Neuron (in vitro differentiated cells): Measurements from ENCODE around the gene MCM8.

Experiments
- H2AFZ ChIP-seq: one replicate; pipeline ENCODE4 v1.6.1; 2013; ENCODE audit warnings: low read depth, mild to moderate bottlenecking, inconsistent platforms, low read length, moderate library complexity
- H3K27me3 ChIP-seq: one replicate; pipeline ENCODE4 v1.6.1; 2013; ENCODE audit warnings: low read length; ENCODE audit not compliant: insufficient read depth
- H3K36me3 ChIP-seq: one replicate; pipeline ENCODE4 v1.6.1; 2013; ENCODE audit warnings: low read length; ENCODE audit not compliant: insufficient read depth
- H3K4me1 ChIP-seq: one replicate; pipeline ENCODE4 v1.6.1; 2013; ENCODE audit warnings: low read length; ENCODE audit not compliant: insufficient read depth
- H3K4me3 ChIP-seq: 2 replicates; pipeline ENCODE4 v1.5.1; 2013; ENCODE audit warnings: mild to moderate bottlenecking, low read length, moderate library complexity
- H3K9me3 ChIP-seq: one replicate; pipeline ENCODE4 v1.6.1; 2013; ENCODE audit warnings: low read length

MCM8 gene

GRCh38 chr20:5991623-5992441 lies 41.4 kb downstream of the MCM8 start:
- H2AFZ ChIP-seq: no peak overlapping the region
- H3K36me3 ChIP-seq: peaks cover 43% of the 10 kb centered on the region
- H3K4me1 ChIP-seq: no peaks in the 10 kb centered on the region
- H3K4me3 ChIP-seq: no peak overlapping the region
- H3K9me3 ChIP-seq: no peaks in the 10 kb centered on the region
- no peaks in the 10 kb centered on the region for H3K27me3 ChIP-seq

GRCh38 chr20:5996765-5997164 lies 46.3 kb downstream of the MCM8 start:
- peaks cover 35% of the 10 kb centered on the region for H3K36me3 ChIP-seq

GRCh38 chr20:5999783-6000182 lies 49.3 kb downstream of the MCM8 start:
- H3K36me3 ChIP-seq: peaks cover 21% of the 10 kb centered on the region

More at GRCh38 chr20:5996765-5997164, 46.3 kb downstream of the MCM8 start:
- Histone ChIP-seq H3K9me3 (no peaks in the 10 kb centered on the region), H3K4me3 (no peak overlapping the region), H3K4me1 (no peaks in the 10 kb centered on the region), H3K27me3 (no peaks in the 10 kb centered on the region), H2AFZ (no peak overlapping the region)

GRCh38 chr20:6000871-6001270 lies 50.4 kb downstream of the MCM8 start:
- Histone ChIP-seq H2AFZ (no peak overlapping the region), H3K9me3 (no peaks in the 10 kb centered on the region), H3K27me3 (no peaks in the 10 kb centered on the region), H3K4me1 (peaks cover 4% of the 10 kb centered on the region), H3K36me3 (peaks cover 13% of the 10 kb centered on the region), H3K4me3 (no peak overlapping the region)

More at GRCh38 chr20:5999783-6000182, 49.3 kb downstream of the MCM8 start:
- Histone ChIP-seq H2AFZ (no peak overlapping the region), H3K27me3 (no peaks in the 10 kb centered on the region), H3K4me1 (peaks cover under 1% of the 10 kb centered on the region), H3K4me3 (no peak overlapping the region), H3K9me3 (no peaks in the 10 kb centered on the region)

- H3K4me1 ChIP-seq: peaks cover 22% of the 10 kb centered on the region
- H3K27me3 ChIP-seq: no peaks in the 10 kb centered on the region
- peaks cover 17% of the 10 kb centered on the region for H3K36me3 ChIP-seq
Measured at GRCh38 chr20:6006603-6006949, 56.1 kb downstream of the MCM8 start.

GRCh38 chr20:6007094-6007528 lies 56.7 kb downstream of the MCM8 start:
- Histone ChIP-seq H2AFZ (no peak overlapping the region), H3K36me3 (peaks cover 22% of the 10 kb centered on the region), H3K4me1 (peaks cover 22% of the 10 kb centered on the region), H3K4me3 (peak overlapping the region; percentile 96), H3K9me3 (no peaks in the 10 kb centered on the region), H3K27me3 (no peaks in the 10 kb centered on the region)

More at GRCh38 chr20:6006603-6006949, 56.1 kb downstream of the MCM8 start:
- Histone ChIP-seq H3K4me3 (peak overlapping the region; percentile 96), H3K9me3 (no peaks in the 10 kb centered on the region), H2AFZ (peak overlapping the region; percentile 46)

GRCh38 chr20:6007529-6008103 lies 57.2 kb downstream of the MCM8 start:
- peaks cover 27% of the 10 kb centered on the region for H3K36me3 ChIP-seq
- H2AFZ ChIP-seq: no peak overlapping the region
- H3K9me3 ChIP-seq: no peaks in the 10 kb centered on the region
- peak overlapping the region; percentile 96 for H3K4me3 ChIP-seq
- H3K4me1 ChIP-seq: peaks cover 22% of the 10 kb centered on the region
- no peaks in the 10 kb centered on the region for H3K27me3 ChIP-seq

- H3K27me3 ChIP-seq: no peaks in the 10 kb centered on the region
- peaks cover 27% of the 10 kb centered on the region for H3K36me3 ChIP-seq
- H3K4me1 ChIP-seq: peaks cover 22% of the 10 kb centered on the region
- H3K4me3 ChIP-seq: no peak overlapping the region
- H2AFZ ChIP-seq: no peak overlapping the region
- no peaks in the 10 kb centered on the region for H3K9me3 ChIP-seq
Measured at GRCh38 chr20:6008254-6008653, 57.8 kb downstream of the MCM8 start.

- Histone ChIP-seq H3K27me3 (no peaks in the 10 kb centered on the region), H3K4me1 (peaks cover 15% of the 10 kb centered on the region), H3K36me3 (peaks cover 46% of the 10 kb centered on the region), H3K9me3 (no peaks in the 10 kb centered on the region), H3K4me3 (no peak overlapping the region), H2AFZ (no peak overlapping the region)
Measured at GRCh38 chr20:6012179-6012578, 61.7 kb downstream of the MCM8 start.

GRCh38 chr20:6014017-6014416 lies 63.6 kb downstream of the MCM8 start:
- H3K27me3 ChIP-seq: no peaks in the 10 kb centered on the region
- no peak overlapping the region for H3K4me3 ChIP-seq
- H3K9me3 ChIP-seq: no peaks in the 10 kb centered on the region
- H3K4me1 ChIP-seq: no peaks in the 10 kb centered on the region
- H3K36me3 ChIP-seq: peaks cover 51% of the 10 kb centered on the region
- H2AFZ ChIP-seq: no peak overlapping the region

GRCh38 chr20:6014957-6015356 lies 64.5 kb downstream of the MCM8 start:
- peaks cover 48% of the 10 kb centered on the region for H3K36me3 ChIP-seq
- H3K4me3 ChIP-seq: no peak overlapping the region
- no peaks in the 10 kb centered on the region for H3K9me3 ChIP-seq
- H2AFZ ChIP-seq: no peak overlapping the region
- H3K27me3 ChIP-seq: no peaks in the 10 kb centered on the region
- H3K4me1 ChIP-seq: no peaks in the 10 kb centered on the region

- Histone ChIP-seq H3K4me3 (no peak overlapping the region), H3K4me1 (no peaks in the 10 kb centered on the region), H2AFZ (no peak overlapping the region), H3K9me3 (no peaks in the 10 kb centered on the region), H3K27me3 (no peaks in the 10 kb centered on the region), H3K36me3 (peaks cover 35% of the 10 kb centered on the region)
Measured at GRCh38 chr20:6017467-6017866, 67.0 kb downstream of the MCM8 start.

GRCh38 chr20:6017880-6018279 lies 67.4 kb downstream of the MCM8 start:
- Histone ChIP-seq H3K4me3 (no peak overlapping the region), H3K27me3 (no peaks in the 10 kb centered on the region), H3K4me1 (no peaks in the 10 kb centered on the region), H3K9me3 (no peaks in the 10 kb centered on the region), H2AFZ (no peak overlapping the region), H3K36me3 (peaks cover 38% of the 10 kb centered on the region)
